CD4-positive, alpha-beta T cell (primary cell): ENCODE data around the gene CACNA1E. TPM values are rescaled to one million over a fixed set of nuclear protein-coding genes. Genes with fewer than 3 reads are reported as not detected.

Experiments used
- ATAC-seq: fragments of 200-7000 bp; cut with Tn5 transposase; one replicate; pipeline ENCODE4 v1.10.0; 2022; ENCODE audit warnings: mild to moderate bottlenecking; ENCODE audit not compliant: poor library complexity
- CTCF ChIA-PET: fragments of 350-600 bp; sonication (Branson Sonifier 250); formaldehyde crosslinking; loops from one replicate; lab custom pipeline; 2021; ENCODE audit warnings: antibody characterized with exemption, inconsistent platforms; lab: Charles Lee
- POLR2A ChIA-PET: fragments of 350-600 bp; sonication (Branson Sonifier 250); formaldehyde crosslinking; loops from one replicate; lab custom pipeline; 2021; ENCODE audit warnings: antibody characterized with exemption, inconsistent platforms; lab: Charles Lee
- DNase-seq, 14 experiments: peaks; one replicate each; pipeline ENCODE4 v3.0.0-alpha.2; 2013 to 2020; ENCODE audit warnings: mixed read lengths in 2 of 14
- H3K27ac ChIP-seq, 2 donors: one replicate each; pipeline versions ENCODE4 v1.5.1 to v1.7.0; 2013; ENCODE audit warnings: low read length in 2 of 2, low read depth in 1 of 2, mild to moderate bottlenecking in 1 of 2
- H3K27me3 ChIP-seq, 2 experiments: 1 replicate in 1 of 2; 2 replicates in 1 of 2; pipeline versions ENCODE4 v1.6.1 to v1.7.0; 2013; ENCODE audit warnings: low read length in 2 of 2, control low read depth in 1 of 2, mild to moderate bottlenecking in 1 of 2, moderate library complexity in 1 of 2; ENCODE audit not compliant: insufficient read depth in 2 of 2, control insufficient read depth in 1 of 2
- H3K36me3 ChIP-seq: one replicate; pipeline ENCODE4 v1.6.1; 2013; ENCODE audit warnings: low read length, control low read depth; ENCODE audit not compliant: insufficient read depth
- H3K4me1 ChIP-seq: one replicate; pipeline ENCODE4 v1.6.1; 2013; ENCODE audit warnings: low read length, control low read depth; ENCODE audit not compliant: insufficient read depth
- H3K4me3 ChIP-seq: one replicate; pipeline ENCODE4 v1.5.1; 2013; ENCODE audit warnings: mild to moderate bottlenecking, low read length, moderate library complexity
- H3K9me3 ChIP-seq, 2 experiments: 1 replicate in 1 of 2; 2 replicates in 1 of 2; pipeline versions ENCODE4 v1.6.1 to v1.7.0; 2013; ENCODE audit warnings: low read length in 2 of 2, mild to moderate bottlenecking in 2 of 2, control low read depth in 1 of 2, moderate library complexity in 1 of 2; ENCODE audit not compliant: control insufficient read depth in 1 of 2, insufficient read depth in 1 of 2
- H3K27ac Mint-ChIP-seq: one replicate; pipeline ENCODE4 v1.8.0; 2020; ENCODE audit warnings: mixed read lengths
- H3K27me3 Mint-ChIP-seq: one replicate; pipeline ENCODE4 v1.8.0; 2021; ENCODE audit warnings: mixed read lengths
- H3K36me3 Mint-ChIP-seq: one replicate; pipeline ENCODE4 v1.8.0; 2021; ENCODE audit warnings: low read depth, mixed read lengths
- H3K4me1 Mint-ChIP-seq: one replicate; pipeline ENCODE4 v1.8.0; 2021; ENCODE audit warnings: low read depth, mixed read lengths
- H3K4me3 Mint-ChIP-seq: one replicate; pipeline ENCODE4 v1.8.0; 2020; ENCODE audit warnings: mild to moderate bottlenecking, mixed read lengths
- H3K9me3 Mint-ChIP-seq: one replicate; pipeline ENCODE4 v1.8.0; 2020; ENCODE audit warnings: mixed read lengths
- intact Hi-C, 2 experiments: fragments of 100-400 bp; cut with DNase I in 1 of 2; cut with micrococcal nuclease in 1 of 2; formaldehyde crosslinking; loops; one replicate each; pipeline versions ENCODE4 v1.15.1 to v1.9.0; 2023 to 2025; cut with DNase I, micrococcal nuclease
- total RNA-seq, 174 experiments: library from RNA in 2 of 174; stranded (reverse) in 2 of 174; gene quantifications; one replicate each; pipeline ENCODE4 v1.2.3 and lab custom pipeline; 2021 to 2026
- TF ChIP-seq, protein P1 (sequence below): fragments of 200-600 bp; IDR thresholded peaks from one replicate; pipeline ENCODE4 v1.8.0; 2022; ENCODE audit warnings: antibody characterized with exemption, mild to moderate bottlenecking

Gene CACNA1E
- total RNA-seq, 2 experiments from 2014 or later, result not detected

- H3K27me3 Mint-ChIP-seq, result peaks cover 16% of the 10 kb centered on the region
- intact Hi-C loops, result no loop called here
- H3K4me3 ChIP-seq, result no peak overlapping the region
- H3K27ac ChIP-seq, result no peak overlapping the region
- H3K36me3 ChIP-seq, result no peaks in the 10 kb centered on the region
- TF ChIP-seq, protein P1, sequence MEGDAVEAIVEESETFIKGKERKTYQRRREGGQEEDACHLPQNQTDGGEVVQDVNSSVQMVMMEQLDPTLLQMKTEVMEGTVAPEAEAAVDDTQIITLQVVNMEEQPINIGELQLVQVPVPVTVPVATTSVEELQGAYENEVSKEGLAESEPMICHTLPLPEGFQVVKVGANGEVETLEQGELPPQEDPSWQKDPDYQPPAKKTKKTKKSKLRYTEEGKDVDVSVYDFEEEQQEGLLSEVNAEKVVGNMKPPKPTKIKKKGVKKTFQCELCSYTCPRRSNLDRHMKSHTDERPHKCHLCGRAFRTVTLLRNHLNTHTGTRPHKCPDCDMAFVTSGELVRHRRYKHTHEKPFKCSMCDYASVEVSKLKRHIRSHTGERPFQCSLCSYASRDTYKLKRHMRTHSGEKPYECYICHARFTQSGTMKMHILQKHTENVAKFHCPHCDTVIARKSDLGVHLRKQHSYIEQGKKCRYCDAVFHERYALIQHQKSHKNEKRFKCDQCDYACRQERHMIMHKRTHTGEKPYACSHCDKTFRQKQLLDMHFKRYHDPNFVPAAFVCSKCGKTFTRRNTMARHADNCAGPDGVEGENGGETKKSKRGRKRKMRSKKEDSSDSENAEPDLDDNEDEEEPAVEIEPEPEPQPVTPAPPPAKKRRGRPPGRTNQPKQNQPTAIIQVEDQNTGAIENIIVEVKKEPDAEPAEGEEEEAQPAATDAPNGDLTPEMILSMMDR, result no peak
- no peaks in the 10 kb centered on the region for H3K4me1 ChIP-seq
- peaks cover 0 to 3% of the 10 kb centered on the region in 2 experiments for H3K27me3 ChIP-seq
- H3K36me3 Mint-ChIP-seq, result no peaks in the 10 kb centered on the region
- ChIA-PET POLR2A (no interaction called here), CTCF (no interaction called here)
- H3K9me3 ChIP-seq, result peaks cover 0 to 9% of the 10 kb centered on the region in 2 experiments
- DNase-seq, result no peak
- H3K4me3 Mint-ChIP-seq, result no peak overlapping the region
- H3K9me3 Mint-ChIP-seq, result peaks cover 3% of the 10 kb centered on the region
- H3K4me1 Mint-ChIP-seq, result no peaks in the 10 kb centered on the region
- H3K27ac Mint-ChIP-seq, result no peak overlapping the region
- ATAC-seq, result no peak
Measured at GRCh38 chr1:181656491-181656890, 173.2 kb downstream of the CACNA1E start.

DNA sequence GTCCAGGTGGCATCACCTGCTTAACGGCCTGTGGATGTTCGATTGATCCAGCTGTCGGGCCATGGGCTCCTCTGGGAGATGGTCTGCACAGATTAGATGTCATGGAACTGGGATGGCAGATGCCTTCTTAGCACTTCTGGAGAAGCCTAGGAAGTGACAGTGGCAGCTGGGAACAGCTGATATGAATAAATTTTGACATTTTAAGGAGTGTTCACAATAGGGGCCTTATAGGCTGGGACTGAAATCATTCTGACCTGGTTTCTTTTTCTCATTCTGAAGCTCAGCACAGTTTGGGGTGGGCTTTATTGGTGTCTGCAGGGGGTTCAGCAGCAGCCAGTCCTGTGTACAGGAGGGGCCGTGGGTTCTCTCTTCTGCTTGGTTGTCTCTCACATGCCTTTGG is 175.3 kb downstream of the CACNA1E start:
- POLR2A ChIA-PET, result no interaction called here
- intact Hi-C loops, result no loop called here

GRCh38 chr1:181659321-181659957 is 176.1 kb downstream of the CACNA1E start:
- ChIA-PET CTCF (no interaction called here), POLR2A (no interaction called here)
- intact Hi-C loops, result no loop called here
- ATAC-seq, result no peak
- H3K9me3 Mint-ChIP-seq, result peaks cover 3% of the 10 kb centered on the region
- H3K27me3 ChIP-seq, result peaks cover 3 to 13% of the 10 kb centered on the region in 2 experiments
- no peaks in the 10 kb centered on the region for H3K4me1 Mint-ChIP-seq
- H3K4me3 ChIP-seq, result no peak overlapping the region
- no peak overlapping the region for H3K27ac Mint-ChIP-seq
- no peaks in the 10 kb centered on the region for H3K36me3 Mint-ChIP-seq
- no peaks in the 10 kb centered on the region for H3K4me1 ChIP-seq
- H3K36me3 ChIP-seq, result no peaks in the 10 kb centered on the region
- no peak overlapping the region for H3K4me3 Mint-ChIP-seq
- H3K27ac ChIP-seq, result no peak overlapping the region
- TF ChIP-seq, protein P1, result no peak
- peaks cover 11% of the 10 kb centered on the region for H3K27me3 Mint-ChIP-seq
- H3K9me3 ChIP-seq, result peaks cover 0 to 8% of the 10 kb centered on the region in 2 experiments
- no peak for DNase-seq

More for the DNA sequence above, 175.3 kb downstream of the CACNA1E start:
- Mint-ChIP-seq H3K4me1 (no peaks in the 10 kb centered on the region), H3K27me3 (peaks cover 10% of the 10 kb centered on the region), H3K9me3 (peaks cover 3% of the 10 kb centered on the region), H3K27ac (no peak overlapping the region), H3K36me3 (no peaks in the 10 kb centered on the region), H3K4me3 (no peak overlapping the region)
- DNase-seq (no peak), ATAC-seq (no peak)
- Histone ChIP-seq H3K4me1 (no peaks in the 10 kb centered on the region), H3K36me3 (no peaks in the 10 kb centered on the region), H3K27ac (no peak overlapping the region), H3K9me3 (peaks cover 0 to 9% of the 10 kb centered on the region in 2 experiments), H3K27me3 (peaks cover 3 to 5% of the 10 kb centered on the region in 2 experiments), H3K4me3 (no peak overlapping the region)
- CTCF ChIA-PET, result no interaction called here
- TF ChIP-seq, protein P1, result no peak
